ENCODE measurements around the gene FIZ1.

The FIZ1 gene

DNA sequence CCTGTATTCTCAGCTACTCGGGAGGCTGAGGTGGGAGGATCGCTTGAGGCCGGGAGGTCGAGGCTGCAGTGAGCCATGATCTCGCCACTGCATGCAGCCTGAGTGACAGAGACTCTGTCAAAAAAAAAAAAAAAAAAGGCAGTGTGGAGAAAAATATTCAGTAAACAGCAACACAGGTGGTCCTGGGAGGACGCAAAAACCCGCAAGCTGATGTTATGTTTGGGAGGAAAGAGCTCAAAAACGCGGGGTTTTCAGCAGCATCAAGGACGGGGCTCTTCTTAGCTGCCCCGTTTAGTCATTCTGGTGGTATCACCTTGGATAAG is 25.6 kb upstream of the FIZ1 start:
- TF ChIP-seq TOX (CRISPR knock-in tag; IDR thresholded peaks at IDR 0.05; ENCODE audit: borderline replicate concordance) (no peak), SNAI2 (CRISPR knock-in tag; IDR thresholded peaks at IDR 0.05) (no peak), ZC3H10 (CRISPR knock-in tag; IDR thresholded peaks at IDR 0.05) (no peak), ZNF70 (CRISPR knock-in tag; IDR thresholded peaks at IDR 0.05) (no peak), PPARA (CRISPR knock-in tag; IDR thresholded peaks at IDR 0.05; ENCODE audit: borderline replicate concordance) (no peak), ZFP3 (CRISPR knock-in tag; IDR thresholded peaks at IDR 0.05) (no peak)
- ATAC-seq = no peak

DNA sequence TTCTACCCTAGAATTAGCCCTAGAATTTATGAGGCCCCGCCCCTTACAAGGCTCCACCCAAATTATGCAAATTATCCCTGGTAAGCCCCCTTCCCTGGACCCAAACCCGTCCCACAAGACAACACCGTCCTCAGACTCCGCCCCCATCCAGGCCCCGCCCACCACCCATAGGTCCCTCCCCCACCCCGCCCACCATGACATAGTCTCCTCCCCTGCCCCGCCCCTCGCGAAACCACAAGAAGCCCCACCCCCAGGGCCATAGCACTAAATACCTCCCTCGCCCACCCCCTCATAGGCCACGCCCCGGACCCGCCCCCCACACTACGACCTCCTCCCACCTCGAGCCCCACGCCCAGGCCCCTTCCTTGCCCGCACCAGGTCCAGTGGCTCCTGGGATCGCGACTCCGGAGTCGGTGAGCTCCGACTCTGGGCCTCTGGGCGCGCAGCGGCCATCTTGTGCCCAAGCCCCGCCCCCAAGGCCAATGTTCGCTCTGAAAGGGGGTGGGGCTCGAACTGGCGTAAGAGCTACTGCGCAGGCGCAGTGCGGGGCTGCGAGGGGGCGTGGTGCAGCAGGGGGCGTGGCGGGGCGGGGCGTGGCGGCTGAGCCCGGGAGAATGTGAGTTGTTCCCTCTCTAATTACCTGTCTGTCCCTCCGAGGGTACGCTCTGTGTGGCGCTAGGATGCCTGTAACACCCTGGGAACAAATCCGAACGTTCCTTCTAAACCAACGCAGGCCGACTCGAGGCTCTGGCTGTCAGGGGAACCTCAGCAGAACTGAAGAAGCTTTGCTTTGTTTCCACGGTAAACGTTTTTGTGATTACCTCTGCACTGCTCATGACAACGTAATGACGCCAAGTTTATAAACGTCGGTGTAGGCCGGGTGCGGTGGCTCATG is 25.0 kb upstream of the FIZ1 start, which contains the start of gene ZNF784:
ZNF784 (minus strand) TSS at position 458 of the 895 bp plus-strand sequence; CDS start at position 453, 5 bp downstream.
- TF ChIP-seq BACH2 (CRISPR knock-in tag; IDR thresholded peaks at IDR 0.05; ENCODE audit: borderline replicate concordance) (no peak), ZFP3 (CRISPR knock-in tag; IDR thresholded peaks at IDR 0.05) (no peak), SNAI2 (CRISPR knock-in tag; IDR thresholded peaks at IDR 0.05) (no peak), GLIS3 (CRISPR knock-in tag; IDR thresholded peaks at IDR 0.05) (no peak), OSR1 (CRISPR knock-in tag; IDR thresholded peaks at IDR 0.05) (no peak), PPARA (CRISPR knock-in tag; IDR thresholded peaks at IDR 0.05; ENCODE audit: borderline replicate concordance) (no peak), ISL1 (CRISPR knock-in tag; IDR thresholded peaks at IDR 0.05) (no peak)
- TF ChIP-seq, protein P1, sequence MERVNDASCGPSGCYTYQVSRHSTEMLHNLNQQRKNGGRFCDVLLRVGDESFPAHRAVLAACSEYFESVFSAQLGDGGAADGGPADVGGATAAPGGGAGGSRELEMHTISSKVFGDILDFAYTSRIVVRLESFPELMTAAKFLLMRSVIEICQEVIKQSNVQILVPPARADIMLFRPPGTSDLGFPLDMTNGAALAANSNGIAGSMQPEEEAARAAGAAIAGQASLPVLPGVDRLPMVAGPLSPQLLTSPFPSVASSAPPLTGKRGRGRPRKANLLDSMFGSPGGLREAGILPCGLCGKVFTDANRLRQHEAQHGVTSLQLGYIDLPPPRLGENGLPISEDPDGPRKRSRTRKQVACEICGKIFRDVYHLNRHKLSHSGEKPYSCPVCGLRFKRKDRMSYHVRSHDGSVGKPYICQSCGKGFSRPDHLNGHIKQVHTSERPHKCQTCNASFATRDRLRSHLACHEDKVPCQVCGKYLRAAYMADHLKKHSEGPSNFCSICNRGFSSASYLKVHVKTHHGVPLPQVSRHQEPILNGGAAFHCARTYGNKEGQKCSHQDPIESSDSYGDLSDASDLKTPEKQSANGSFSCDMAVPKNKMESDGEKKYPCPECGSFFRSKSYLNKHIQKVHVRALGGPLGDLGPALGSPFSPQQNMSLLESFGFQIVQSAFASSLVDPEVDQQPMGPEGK (CRISPR knock-in tag; IDR thresholded peaks at IDR 0.05; ENCODE audit: borderline replicate concordance) = no peak
- peak; percentile 75 for ATAC-seq

DNA sequence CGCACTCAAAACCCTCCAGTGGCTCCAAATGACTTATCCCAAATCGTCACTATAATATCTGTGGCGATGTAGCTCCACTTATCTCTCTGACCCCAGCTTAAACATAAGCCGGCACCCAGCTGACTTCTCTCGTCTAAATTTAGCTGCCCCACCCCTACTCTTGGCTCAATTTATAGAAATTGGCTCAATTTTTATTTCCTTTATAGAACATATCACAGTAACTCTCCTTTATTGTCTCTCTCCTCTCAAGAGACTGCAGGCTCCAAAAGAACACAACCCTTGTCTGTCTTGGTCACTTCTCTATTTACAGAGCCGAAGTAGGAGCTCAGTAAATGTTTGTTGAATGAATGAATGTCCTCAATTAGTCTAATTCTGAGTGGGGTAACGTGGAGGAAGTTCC is 24.2 kb upstream of the FIZ1 start:
- TF ChIP-seq CSDC2 (CRISPR knock-in tag; IDR thresholded peaks at IDR 0.05) (no peak), ZFP3 (CRISPR knock-in tag; IDR thresholded peaks at IDR 0.05) (no peak), ZNF8 (CRISPR knock-in tag; IDR thresholded peaks at IDR 0.05) (no peak), ISL1 (CRISPR knock-in tag; IDR thresholded peaks at IDR 0.05) (no peak), RARB (CRISPR knock-in tag; IDR thresholded peaks at IDR 0.05) (no peak), GLIS3 (CRISPR knock-in tag; IDR thresholded peaks at IDR 0.05) (no peak), PPARA (CRISPR knock-in tag; IDR thresholded peaks at IDR 0.05; ENCODE audit: borderline replicate concordance) (no peak), ESRRG (CRISPR knock-in tag; IDR thresholded peaks at IDR 0.05) (no peak), ZC3H10 (CRISPR knock-in tag; IDR thresholded peaks at IDR 0.05) (no peak), BACH2 (CRISPR knock-in tag; IDR thresholded peaks at IDR 0.05; ENCODE audit: borderline replicate concordance) (no peak), TOX (CRISPR knock-in tag; IDR thresholded peaks at IDR 0.05; ENCODE audit: borderline replicate concordance) (no peak), ARNTL (CRISPR knock-in tag; IDR thresholded peaks at IDR 0.05; ENCODE audit: borderline replicate concordance, low read depth) (no peak)
- TF ChIP-seq, protein P1 (CRISPR knock-in tag; IDR thresholded peaks at IDR 0.05; ENCODE audit: borderline replicate concordance) = no peak
- no peak for ATAC-seq

DNA sequence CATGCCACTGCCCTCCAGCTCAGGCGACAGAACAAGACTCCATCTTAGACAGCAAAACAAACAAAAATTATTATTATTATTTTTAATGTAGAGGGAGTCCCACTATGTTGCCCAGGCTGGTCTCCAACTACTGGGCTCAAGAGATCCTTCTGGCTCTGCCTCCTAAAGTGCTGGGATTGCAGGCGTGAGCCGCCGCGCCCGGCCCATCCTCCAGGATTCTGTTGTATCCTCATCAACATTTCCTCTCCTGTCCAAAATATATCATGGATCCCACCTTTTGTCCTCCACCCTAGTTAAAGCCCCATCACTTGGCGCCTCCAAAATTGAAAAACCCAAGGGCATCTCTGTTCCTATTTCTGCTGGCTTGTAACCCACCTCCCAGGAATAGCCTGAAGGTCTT is 23.8 kb upstream of the FIZ1 start:
- TF ChIP-seq ZNF565 (CRISPR knock-in tag; conservative IDR thresholded peaks at IDR 0.05; ENCODE audit: low read depth) (no peak), ISL1 (CRISPR knock-in tag; IDR thresholded peaks at IDR 0.05) (no peak), ARNTL (CRISPR knock-in tag; IDR thresholded peaks at IDR 0.05; ENCODE audit: borderline replicate concordance, low read depth) (no peak)
- no peak for ATAC-seq

DNA sequence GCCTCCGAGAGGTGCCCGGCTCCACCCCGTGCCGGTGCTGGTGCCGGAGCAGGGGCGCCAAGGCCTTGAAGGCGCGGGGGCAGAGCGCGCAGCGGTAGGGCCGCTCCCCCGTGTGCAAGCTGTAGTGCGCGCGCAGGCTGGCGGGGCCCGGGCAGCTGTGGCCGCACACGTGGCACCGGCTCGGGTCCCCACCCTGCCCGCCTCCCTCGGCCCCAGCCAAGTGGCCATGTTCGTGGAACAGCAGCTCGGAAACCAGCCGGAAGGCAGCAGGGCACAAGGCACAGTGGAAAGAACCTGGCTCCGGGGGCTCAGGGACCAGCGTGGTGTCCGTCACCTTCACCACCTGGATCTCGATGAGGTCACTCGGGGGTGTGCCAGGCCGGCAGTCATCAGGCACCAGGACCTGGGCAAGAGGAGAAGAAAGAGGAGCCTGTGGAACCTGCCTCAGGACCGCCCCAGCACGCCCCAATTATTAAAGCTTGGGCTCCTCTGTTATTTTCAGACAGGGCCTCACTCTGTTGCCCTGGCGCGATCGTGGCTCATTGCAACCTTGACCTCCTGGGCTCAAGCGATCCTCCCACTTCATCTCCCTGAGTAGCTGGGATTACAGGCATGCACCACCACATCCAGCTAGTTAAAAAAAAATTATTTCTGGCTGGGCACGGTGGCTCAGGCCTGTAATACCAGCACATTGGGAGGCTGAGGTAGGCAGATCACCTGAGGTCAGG is 23.1 kb upstream of the FIZ1 start:
- ATAC-seq = no peak
- TF ChIP-seq, protein P2, sequence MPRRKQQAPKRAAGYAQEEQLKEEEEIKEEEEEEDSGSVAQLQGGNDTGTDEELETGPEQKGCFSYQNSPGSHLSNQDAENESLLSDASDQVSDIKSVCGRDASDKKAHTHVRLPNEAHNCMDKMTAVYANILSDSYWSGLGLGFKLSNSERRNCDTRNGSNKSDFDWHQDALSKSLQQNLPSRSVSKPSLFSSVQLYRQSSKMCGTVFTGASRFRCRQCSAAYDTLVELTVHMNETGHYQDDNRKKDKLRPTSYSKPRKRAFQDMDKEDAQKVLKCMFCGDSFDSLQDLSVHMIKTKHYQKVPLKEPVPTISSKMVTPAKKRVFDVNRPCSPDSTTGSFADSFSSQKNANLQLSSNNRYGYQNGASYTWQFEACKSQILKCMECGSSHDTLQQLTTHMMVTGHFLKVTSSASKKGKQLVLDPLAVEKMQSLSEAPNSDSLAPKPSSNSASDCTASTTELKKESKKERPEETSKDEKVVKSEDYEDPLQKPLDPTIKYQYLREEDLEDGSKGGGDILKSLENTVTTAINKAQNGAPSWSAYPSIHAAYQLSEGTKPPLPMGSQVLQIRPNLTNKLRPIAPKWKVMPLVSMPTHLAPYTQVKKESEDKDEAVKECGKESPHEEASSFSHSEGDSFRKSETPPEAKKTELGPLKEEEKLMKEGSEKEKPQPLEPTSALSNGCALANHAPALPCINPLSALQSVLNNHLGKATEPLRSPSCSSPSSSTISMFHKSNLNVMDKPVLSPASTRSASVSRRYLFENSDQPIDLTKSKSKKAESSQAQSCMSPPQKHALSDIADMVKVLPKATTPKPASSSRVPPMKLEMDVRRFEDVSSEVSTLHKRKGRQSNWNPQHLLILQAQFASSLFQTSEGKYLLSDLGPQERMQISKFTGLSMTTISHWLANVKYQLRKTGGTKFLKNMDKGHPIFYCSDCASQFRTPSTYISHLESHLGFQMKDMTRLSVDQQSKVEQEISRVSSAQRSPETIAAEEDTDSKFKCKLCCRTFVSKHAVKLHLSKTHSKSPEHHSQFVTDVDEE (CRISPR knock-in tag; IDR thresholded peaks at IDR 0.05) = no peak
- TF ChIP-seq, protein P1 (CRISPR knock-in tag; IDR thresholded peaks at IDR 0.05; ENCODE audit: borderline replicate concordance) = no peak
- TF ChIP-seq TCF4 (CRISPR knock-in tag; IDR thresholded peaks at IDR 0.05; ENCODE audit: borderline replicate concordance) (no peak), CSDC2 (CRISPR knock-in tag; IDR thresholded peaks at IDR 0.05) (no peak), PPARA (CRISPR knock-in tag; IDR thresholded peaks at IDR 0.05; ENCODE audit: borderline replicate concordance) (no peak), ZNF565 (CRISPR knock-in tag; conservative IDR thresholded peaks at IDR 0.05; ENCODE audit: low read depth) (no peak), ARNTL (CRISPR knock-in tag; IDR thresholded peaks at IDR 0.05; ENCODE audit: borderline replicate concordance, low read depth) (no peak), RARB (CRISPR knock-in tag; IDR thresholded peaks at IDR 0.05) (no peak), BACH2 (CRISPR knock-in tag; IDR thresholded peaks at IDR 0.05; ENCODE audit: borderline replicate concordance) (no peak), ZFP30 (CRISPR knock-in tag; IDR thresholded peaks at IDR 0.05) (no peak), TOX (CRISPR knock-in tag; IDR thresholded peaks at IDR 0.05; ENCODE audit: borderline replicate concordance) (no peak)
- TF ChIP-seq, protein P3, sequence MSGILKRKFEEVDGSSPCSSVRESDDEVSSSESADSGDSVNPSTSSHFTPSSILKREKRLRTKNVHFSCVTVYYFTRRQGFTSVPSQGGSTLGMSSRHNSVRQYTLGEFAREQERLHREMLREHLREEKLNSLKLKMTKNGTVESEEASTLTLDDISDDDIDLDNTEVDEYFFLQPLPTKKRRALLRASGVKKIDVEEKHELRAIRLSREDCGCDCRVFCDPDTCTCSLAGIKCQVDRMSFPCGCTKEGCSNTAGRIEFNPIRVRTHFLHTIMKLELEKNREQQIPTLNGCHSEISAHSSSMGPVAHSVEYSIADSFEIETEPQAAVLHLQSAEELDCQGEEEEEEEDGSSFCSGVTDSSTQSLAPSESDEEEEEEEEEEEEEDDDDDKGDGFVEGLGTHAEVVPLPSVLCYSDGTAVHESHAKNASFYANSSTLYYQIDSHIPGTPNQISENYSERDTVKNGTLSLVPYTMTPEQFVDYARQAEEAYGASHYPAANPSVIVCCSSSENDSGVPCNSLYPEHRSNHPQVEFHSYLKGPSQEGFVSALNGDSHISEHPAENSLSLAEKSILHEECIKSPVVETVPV (CRISPR knock-in tag; IDR thresholded peaks at IDR 0.05) = no peak

All from SK-N-SH treated with all-trans-retinoic acid at 6 μM for 48 hours (cell line).